Caco-2 (cell line): Measurements from ENCODE around the gene DNHD1. TPM values are rescaled to one million over a fixed set of nuclear protein-coding genes. Genes with fewer than 3 reads are reported as not detected.

Experiments used
- BruUV-seq: library from RNA; stranded (reverse); fragments of 400-500 nt; replicated peaks from 2 replicates; lab custom pipeline; 2021; lab: Mats Ljungman, UMichigan
- CTCF ChIA-PET: fragments of 300-600 bp; sonication (Branson Sonifier 250); formaldehyde crosslinking; loops from one replicate; lab custom pipeline; 2022; ENCODE audit warnings: antibody characterized with exemption; lab: Charles Lee
- POLR2A ChIA-PET: fragments of 300-600 bp; sonication (Branson Sonifier 250); formaldehyde crosslinking; loops from one replicate; lab custom pipeline; 2022; ENCODE audit warnings: antibody characterized with exemption; lab: Charles Lee
- DNase-seq, 2 experiments: peaks; one replicate each; pipeline versions ENCODE4 v3.0.0 to v3.0.0-alpha.2; 2020 to 2022
- H3K27me3 ChIP-seq: replicated peaks from 2 replicates; pipeline ENCODE4 v1.6.0; 2011; ENCODE audit warnings: low read length; ENCODE audit not compliant: control insufficient read depth, insufficient read depth
- H3K36me3 ChIP-seq: 2 replicates; pipeline ENCODE4 v1.5.1; 2011; ENCODE audit warnings: low read length; ENCODE audit not compliant: control insufficient read depth, insufficient read depth
- H3K4me1 ChIP-seq: fragments of 250-450 bp; sonication (Bioruptor Pico); 2 replicates; pipeline ENCODE4 v1.5.1; 2020; ENCODE audit warnings: mild to moderate bottlenecking
- H3K4me3 ChIP-seq: 2 replicates; pipeline ENCODE4 v1.5.1; 2011; ENCODE audit warnings: low read depth, mild to moderate bottlenecking, control low read depth, low read length
- H3K9me3 ChIP-seq: fragments of 250-450 bp; sonication (Bioruptor Pico); 2 replicates; pipeline ENCODE4 v1.5.1; 2020; ENCODE audit warnings: mild to moderate bottlenecking, moderate library complexity
- H3K27ac Mint-ChIP-seq: one replicate; pipeline ENCODE4 v1.8.0; 2022; ENCODE audit warnings: mixed read lengths; ENCODE audit not compliant: unreplicated experiment
- H3K27me3 Mint-ChIP-seq: one replicate; pipeline ENCODE4 v1.8.0; 2022; ENCODE audit warnings: mixed read lengths; ENCODE audit not compliant: insufficient read depth, unreplicated experiment
- H3K36me3 Mint-ChIP-seq: one replicate; pipeline ENCODE4 v1.8.0; 2022; ENCODE audit warnings: mild to moderate bottlenecking, mixed read lengths; ENCODE audit not compliant: insufficient read depth, unreplicated experiment
- H3K4me1 Mint-ChIP-seq: one replicate; pipeline ENCODE4 v1.8.0; 2022; ENCODE audit warnings: low read depth, mixed read lengths; ENCODE audit not compliant: unreplicated experiment
- H3K4me3 Mint-ChIP-seq: one replicate; pipeline ENCODE4 v1.8.0; 2022; ENCODE audit warnings: mild to moderate bottlenecking, moderate library complexity, mixed read lengths; ENCODE audit not compliant: unreplicated experiment
- H3K9me3 Mint-ChIP-seq: one replicate; pipeline ENCODE4 v1.8.0; 2022; ENCODE audit warnings: mixed read lengths; ENCODE audit not compliant: unreplicated experiment
- intact Hi-C: fragments of 100-400 bp; cut with micrococcal nuclease; formaldehyde crosslinking; loops from one replicate; pipeline ENCODE4 v1.10.0; 2022; ENCODE audit not compliant: unreplicated experiment
- total RNA-seq: library from RNA; stranded (reverse); gene quantifications from 2 replicates; pipeline ENCODE4 v1.2.3, GENCODE V29; 2022
- TF ChIP-seq, protein P1 (sequence below), 2 experiments: fragments of 200-600 bp in 1 of 2; IDR thresholded peaks; 1 replicate in 1 of 2; 2 replicates in 1 of 2; pipeline versions ENCODE4 v1.5.1 to v1.8.0; 2011 to 2022; ENCODE audit warnings: antibody characterized with exemption in 1 of 2, control low read depth in 1 of 2, inconsistent platforms in 1 of 2, low read depth in 1 of 2, low read length in 1 of 2, mild to moderate bottlenecking in 1 of 2, moderate library complexity in 1 of 2; ENCODE audit not compliant: insufficient read depth in 1 of 2, severe bottlenecking in 1 of 2, unreplicated experiment in 1 of 2

The DNHD1 gene
- total RNA-seq, 1 experiment from 2014 or later = 5.7 TPM

DNA sequence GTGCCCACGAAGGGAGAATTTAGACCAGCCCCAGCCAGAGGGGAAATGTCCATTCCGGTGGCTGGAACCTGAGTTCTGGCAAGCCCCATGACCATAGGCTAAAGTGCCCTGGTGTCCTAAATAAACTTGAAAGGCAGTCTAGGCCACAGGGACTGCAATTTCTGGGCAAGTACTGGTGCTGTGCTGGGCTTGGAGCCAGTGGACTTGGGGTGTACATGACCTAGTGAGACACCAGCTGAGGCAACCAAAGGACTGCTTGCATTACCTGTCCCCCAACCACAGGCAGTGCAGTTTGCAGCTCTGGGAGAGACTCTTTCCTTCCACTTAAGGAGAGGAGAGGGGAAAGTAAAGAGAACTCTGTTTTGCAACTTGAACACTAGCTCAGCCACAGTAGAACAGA is 82.6 kb downstream of the DNHD1 start:
- no peak overlapping the region for H3K4me3 Mint-ChIP-seq
- H3K27me3 Mint-ChIP-seq = no peaks in the 10 kb centered on the region
- CTCF ChIA-PET = no interaction called here

DNA sequence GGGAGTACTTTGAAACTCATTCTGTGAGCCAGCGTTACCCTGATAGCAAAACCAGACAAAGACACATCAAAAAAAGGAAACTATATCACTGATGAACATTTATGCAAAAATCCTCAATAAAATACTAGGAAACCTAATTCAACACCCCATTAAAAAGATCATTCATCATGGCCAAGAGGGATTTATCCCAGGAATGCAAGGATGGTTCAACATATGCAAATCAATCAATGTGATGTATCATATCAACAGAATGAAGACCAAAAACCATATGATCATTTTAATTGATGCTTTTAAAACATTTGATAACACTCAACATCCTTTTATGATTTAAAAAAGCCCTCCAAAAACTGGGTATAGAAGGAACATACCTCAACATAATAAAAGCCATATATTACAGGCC is 86.5 kb downstream of the DNHD1 start:
- ChIA-PET CTCF (no interaction called here), POLR2A (no interaction called here)
- Mint-ChIP-seq H3K27ac (no peak overlapping the region), H3K36me3 (peaks cover 5% of the 10 kb centered on the region), H3K4me1 (no peaks in the 10 kb centered on the region), H3K9me3 (peaks cover 34% of the 10 kb centered on the region), H3K4me3 (no peak overlapping the region), H3K27me3 (no peaks in the 10 kb centered on the region)
- BruUV-seq = no TSS peak
- Histone ChIP-seq H3K4me3 (no peak overlapping the region), H3K4me1 (no peaks in the 10 kb centered on the region), H3K9me3 (peaks cover 8% of the 10 kb centered on the region), H3K36me3 (no peaks in the 10 kb centered on the region; the same call in 1 of the 2 replicates), H3K27me3 (no peaks in the 10 kb centered on the region)
- intact Hi-C loops = no loop called here
- TF ChIP-seq, protein P1, sequence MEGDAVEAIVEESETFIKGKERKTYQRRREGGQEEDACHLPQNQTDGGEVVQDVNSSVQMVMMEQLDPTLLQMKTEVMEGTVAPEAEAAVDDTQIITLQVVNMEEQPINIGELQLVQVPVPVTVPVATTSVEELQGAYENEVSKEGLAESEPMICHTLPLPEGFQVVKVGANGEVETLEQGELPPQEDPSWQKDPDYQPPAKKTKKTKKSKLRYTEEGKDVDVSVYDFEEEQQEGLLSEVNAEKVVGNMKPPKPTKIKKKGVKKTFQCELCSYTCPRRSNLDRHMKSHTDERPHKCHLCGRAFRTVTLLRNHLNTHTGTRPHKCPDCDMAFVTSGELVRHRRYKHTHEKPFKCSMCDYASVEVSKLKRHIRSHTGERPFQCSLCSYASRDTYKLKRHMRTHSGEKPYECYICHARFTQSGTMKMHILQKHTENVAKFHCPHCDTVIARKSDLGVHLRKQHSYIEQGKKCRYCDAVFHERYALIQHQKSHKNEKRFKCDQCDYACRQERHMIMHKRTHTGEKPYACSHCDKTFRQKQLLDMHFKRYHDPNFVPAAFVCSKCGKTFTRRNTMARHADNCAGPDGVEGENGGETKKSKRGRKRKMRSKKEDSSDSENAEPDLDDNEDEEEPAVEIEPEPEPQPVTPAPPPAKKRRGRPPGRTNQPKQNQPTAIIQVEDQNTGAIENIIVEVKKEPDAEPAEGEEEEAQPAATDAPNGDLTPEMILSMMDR (IDR thresholded peaks at IDR 0.05; ENCODE audit: insufficient read depth in 1 of 2, low read depth in 1 of 2, low read length in 1 of 2, severe bottlenecking in 1 of 2, unreplicated experiment in 1 of 2) = no peak
- DNase-seq = no peak

More for the DNA sequence above, 82.6 kb downstream of the DNHD1 start:
- H3K4me3 ChIP-seq = no peak overlapping the region
- H3K36me3 ChIP-seq = no peaks in the 10 kb centered on the region; the same call in 1 of the 2 replicates
- no peaks in the 10 kb centered on the region for H3K27me3 ChIP-seq
- no peaks in the 10 kb centered on the region for H3K4me1 ChIP-seq
- DNase-seq = no peak
- intact Hi-C loops = no loop called here
- Mint-ChIP-seq H3K4me1 (no peaks in the 10 kb centered on the region), H3K36me3 (no peaks in the 10 kb centered on the region), H3K27ac (no peak overlapping the region), H3K9me3 (peaks cover 31% of the 10 kb centered on the region)
- peaks cover 5% of the 10 kb centered on the region for H3K9me3 ChIP-seq
- BruUV-seq = no TSS peak
- POLR2A ChIA-PET = no interaction called here
- TF ChIP-seq, protein P1 (IDR thresholded peaks at IDR 0.05; ENCODE audit: insufficient read depth in 1 of 2, low read depth in 1 of 2, low read length in 1 of 2, severe bottlenecking in 1 of 2, unreplicated experiment in 1 of 2) = no peak

DNA sequence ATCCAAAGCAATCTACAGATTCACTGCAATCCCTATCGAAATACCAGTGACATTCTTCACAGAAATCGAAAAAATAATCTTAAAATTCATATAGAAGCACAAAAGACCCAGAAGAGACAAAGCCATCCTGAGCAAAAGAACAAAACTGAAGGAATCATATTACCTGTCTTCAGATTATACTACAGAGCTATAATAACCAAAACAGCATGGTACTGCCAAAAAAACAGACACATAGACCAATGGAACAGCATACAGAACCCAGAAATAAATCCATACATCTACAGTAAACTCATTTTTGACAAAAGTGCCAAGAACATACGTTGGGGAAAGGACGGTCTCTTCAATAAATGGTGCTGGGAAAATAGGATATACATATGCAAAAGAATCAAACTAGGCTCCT is 87.4 kb downstream of the DNHD1 start:
- Histone ChIP-seq H3K4me3 (no peak overlapping the region), H3K9me3 (peaks cover 8% of the 10 kb centered on the region), H3K4me1 (no peaks in the 10 kb centered on the region), H3K36me3 (no peaks in the 10 kb centered on the region; the same call in 1 of the 2 replicates), H3K27me3 (no peaks in the 10 kb centered on the region)
- DNase-seq = no peak
- ChIA-PET CTCF (no interaction called here), POLR2A (no interaction called here)
- H3K27ac Mint-ChIP-seq = no peak overlapping the region
- H3K27me3 Mint-ChIP-seq = no peaks in the 10 kb centered on the region
- no TSS peak for BruUV-seq
- no peaks in the 10 kb centered on the region for H3K4me1 Mint-ChIP-seq
- peaks cover 34% of the 10 kb centered on the region for H3K9me3 Mint-ChIP-seq
- TF ChIP-seq, protein P1 (IDR thresholded peaks at IDR 0.05; ENCODE audit: insufficient read depth in 1 of 2, low read depth in 1 of 2, low read length in 1 of 2, severe bottlenecking in 1 of 2, unreplicated experiment in 1 of 2) = no peak
- peaks cover 5% of the 10 kb centered on the region for H3K36me3 Mint-ChIP-seq
- no peak overlapping the region for H3K4me3 Mint-ChIP-seq
- intact Hi-C loops = no loop called here
